H1 (cell line): Measurements from ENCODE around the gene PGAP3. TPM values are rescaled to one million over a fixed set of nuclear protein-coding genes. Genes with fewer than 3 reads are reported as not detected.

ENCODE experiments used
- CTCF ChIA-PET: fragments of 300-600 bp; sonication (Branson Sonifier 250); formaldehyde crosslinking; loops from one replicate; lab custom pipeline; 2021; ENCODE audit not compliant: partially characterized antibody; lab: Charles Lee
- POLR2A ChIA-PET: fragments of 300-600 bp; sonication (Branson Sonifier 250); formaldehyde crosslinking; loops from one replicate; lab custom pipeline; 2021; ENCODE audit warnings: inconsistent platforms; ENCODE audit not compliant: partially characterized antibody; lab: Charles Lee
- DNase-seq, 2 experiments: peaks; one replicate each; pipeline versions ENCODE4 v3.0.0 to v3.0.0-alpha.2; 2010 to 2022; ENCODE audit warnings: low spot score in 2 of 2, low read depth in 1 of 2, mixed read lengths in 1 of 2
- FAIRE-seq: peaks from 2 replicates; lab custom pipeline; 2011; peaks lifted over from hg19 to GRCh38; lab: Jason Lieb, UNC
- H2AFZ ChIP-seq: 2 replicates; pipeline ENCODE4 v1.8.1; 2012; ENCODE audit warnings: low read length, inconsistent platforms
- H2AK5ac ChIP-seq: 2 replicates; pipeline ENCODE4 v1.6.1; 2013; ENCODE audit warnings: low read depth, low read length
- H2BK120ac ChIP-seq: replicated peaks from 2 replicates; pipeline ENCODE3; 2013; ENCODE audit warnings: low read depth, low read length, inconsistent platforms
- H2BK12ac ChIP-seq: 2 replicates; pipeline ENCODE4 v1.6.1; 2013; ENCODE audit warnings: low read depth, low read length
- H2BK15ac ChIP-seq: 2 replicates; pipeline ENCODE4 v1.6.1; 2013; ENCODE audit warnings: low read length
- H2BK20ac ChIP-seq: 2 replicates; pipeline ENCODE4 v1.6.1; 2013; ENCODE audit warnings: low read length
- H2BK5ac ChIP-seq: 2 replicates; pipeline ENCODE4 v1.6.1; 2013; ENCODE audit warnings: low read depth, low read length
- H3K14ac ChIP-seq: 2 replicates; pipeline ENCODE4 v1.6.1; 2013; ENCODE audit warnings: inconsistent platforms; ENCODE audit not compliant: insufficient read length
- H3K18ac ChIP-seq: 2 replicates; pipeline ENCODE4 v1.6.1; 2013; ENCODE audit warnings: low read length; ENCODE audit errors: extremely low read depth
- H3K23ac ChIP-seq: 2 replicates; pipeline ENCODE4 v1.6.1; 2013; ENCODE audit warnings: inconsistent platforms; ENCODE audit not compliant: insufficient read length
- H3K23me2 ChIP-seq: 2 replicates; pipeline ENCODE4 v1.6.1; 2013; ENCODE audit warnings: low read depth, low read length
- H3K27ac ChIP-seq: 2 replicates; pipeline ENCODE4 v1.6.1; 2011; ENCODE audit warnings: low read depth, low read length, inconsistent platforms
- H3K27me3 ChIP-seq, 4 experiments: replicated peaks in 1 of 4; 1 replicate in 1 of 4; 2 replicates in 3 of 4; pipeline versions ENCODE4 v1.6.1 to v1.8.1; 2011 to 2013; ENCODE audit warnings: low read length in 3 of 4, mild to moderate bottlenecking in 3 of 4, inconsistent platforms in 2 of 4, mixed read lengths in 2 of 4, moderate library complexity in 1 of 4; ENCODE audit not compliant: control insufficient read depth in 3 of 4, insufficient read depth in 3 of 4; ENCODE audit errors: extremely low read depth in 1 of 4
- H3K36me3 ChIP-seq, 4 experiments: 2 replicates each; pipeline versions ENCODE4 v1.6.1 to v1.8.1; 2011 to 2013; ENCODE audit warnings: mild to moderate bottlenecking in 4 of 4, low read length in 3 of 4, moderate library complexity in 2 of 4, control low read depth in 1 of 4, inconsistent platforms in 1 of 4; ENCODE audit not compliant: insufficient read depth in 4 of 4, control insufficient read depth in 2 of 4
- H3K4ac ChIP-seq: replicated peaks from 2 replicates; pipeline ENCODE3; 2013; ENCODE audit warnings: low read length, low read depth, mixed read lengths, inconsistent platforms; ENCODE audit not compliant: insufficient read length
- H3K4me1 ChIP-seq, 4 experiments: replicated peaks in 1 of 4; 1 replicate in 1 of 4; 2 replicates in 3 of 4; pipeline versions ENCODE4 v1.6.1 to v1.8.1; 2011 to 2013; ENCODE audit warnings: low read length in 3 of 4, inconsistent platforms in 2 of 4, mixed read lengths in 1 of 4; ENCODE audit not compliant: insufficient read depth in 4 of 4, control insufficient read depth in 3 of 4
- H3K4me2 ChIP-seq, 2 experiments: 2 replicates each; pipeline versions ENCODE4 v1.6.1 to v1.8.1; 2011 to 2013; ENCODE audit warnings: low read depth in 2 of 2, low read length in 2 of 2, control low read depth in 1 of 2, inconsistent platforms in 1 of 2, mild to moderate bottlenecking in 1 of 2; ENCODE audit not compliant: insufficient read depth in 1 of 2
- H3K4me3 ChIP-seq, 4 experiments: fragments of 200-600, 300-600 bp in 1 of 4; sonication (generic), shearing (Covaris generic), sonication (Bioruptor Twin) in 1 of 4; 2 replicates each; pipeline versions ENCODE4 v1.5.1 to v1.8.1; 2011 to 2016; ENCODE audit warnings: low read length in 4 of 4, low read depth in 3 of 4, control low read depth in 2 of 4, inconsistent platforms in 2 of 4, mild to moderate bottlenecking in 2 of 4, mixed read lengths in 1 of 4, moderate library complexity in 1 of 4; ENCODE audit not compliant: insufficient read depth in 2 of 4; ENCODE audit errors: extremely low read depth in 1 of 4
- H3K56ac ChIP-seq: replicated peaks from 2 replicates; pipeline ENCODE3; 2013; ENCODE audit warnings: low read depth, mild to moderate bottlenecking, mixed read lengths, low read length, inconsistent platforms; ENCODE audit not compliant: insufficient read length
- H3K79me1 ChIP-seq: 2 replicates; pipeline ENCODE4 v1.6.1; 2013; ENCODE audit warnings: low read depth, low read length, control low read depth
- H3K79me2 ChIP-seq, 2 experiments: 2 replicates each; pipeline versions ENCODE4 v1.6.1 to v1.8.1; 2012 to 2013; ENCODE audit warnings: low read length in 2 of 2, mild to moderate bottlenecking in 2 of 2, inconsistent platforms in 1 of 2; ENCODE audit not compliant: insufficient read depth in 2 of 2, control insufficient read depth in 1 of 2
- H3K9ac ChIP-seq, 4 experiments: replicated peaks in 1 of 4; 1 replicate in 1 of 4; 2 replicates in 3 of 4; pipeline versions ENCODE4 v1.6.1 to v1.8.1; 2011 to 2013; ENCODE audit warnings: low read depth in 3 of 4, low read length in 3 of 4, control low read depth in 2 of 4, mild to moderate bottlenecking in 2 of 4, moderate library complexity in 2 of 4, inconsistent platforms in 1 of 4; ENCODE audit errors: extremely low read depth in 1 of 4
- H3K9me3 ChIP-seq, 2 experiments: 2 replicates each; pipeline versions ENCODE4 v1.6.1 to v1.8.1; 2012 to 2013; ENCODE audit warnings: mild to moderate bottlenecking in 2 of 2, moderate library complexity in 2 of 2, control low read depth in 1 of 2, inconsistent platforms in 1 of 2, low read depth in 1 of 2, low read length in 1 of 2, mixed read lengths in 1 of 2; ENCODE audit not compliant: insufficient read depth in 2 of 2
- H4K20me1 ChIP-seq, 2 experiments: replicated peaks in 1 of 2; 2 replicates each; pipeline versions ENCODE3 to v1.8.1; 2011 to 2013; ENCODE audit warnings: inconsistent platforms in 2 of 2, low read length in 2 of 2, mild to moderate bottlenecking in 1 of 2; ENCODE audit not compliant: insufficient read depth in 2 of 2, control insufficient read depth in 1 of 2
- H4K5ac ChIP-seq: 2 replicates; pipeline ENCODE4 v1.6.1; 2013; ENCODE audit warnings: low read length, low read depth, mixed read lengths, inconsistent platforms; ENCODE audit not compliant: insufficient read length
- H4K8ac ChIP-seq: 2 replicates; pipeline ENCODE4 v1.8.0; 2013; ENCODE audit warnings: mild to moderate bottlenecking, moderate library complexity, low read length, inconsistent platforms; ENCODE audit not compliant: insufficient read depth; ENCODE audit errors: extremely low read depth
- H4K91ac ChIP-seq: replicated peaks from 2 replicates; pipeline ENCODE3; 2013; ENCODE audit warnings: low read length, mixed read lengths, inconsistent platforms; ENCODE audit not compliant: insufficient read length
- GABPA ChIP-seq: IDR thresholded peaks from 2 replicates; pipeline ENCODE4 v1.6.1; 2011; ENCODE audit warnings: mild to moderate bottlenecking, low read length, moderate library complexity, borderline replicate concordance; ENCODE audit not compliant: insufficient read depth
- KDM1A ChIP-seq: fragments of 200-600, 300-600 bp; sonication (generic); IDR thresholded peaks from 2 replicates; pipeline ENCODE4 v1.7.1; 2016; ENCODE audit warnings: mild to moderate bottlenecking, low read length, borderline replicate concordance
- NRF1 ChIP-seq: IDR thresholded peaks from 2 replicates; pipeline ENCODE4 v1.6.1; 2011; ENCODE audit warnings: mild to moderate bottlenecking, low read depth, low read length, improper control_type of control experiment
- SIN3A ChIP-seq, 2 experiments: IDR thresholded peaks in 1 of 2; conservative IDR thresholded peaks in 1 of 2; 2 replicates each; pipeline ENCODE4 v1.6.1; 2011 to 2012; ENCODE audit warnings: low read length in 2 of 2, improper control_type of control experiment in 1 of 2, low read depth in 1 of 2, mild to moderate bottlenecking in 1 of 2
- WGBS, 2 experiments: shearing (Covaris generic) in 1 of 2; methylation state at CpG; one replicate each; pipeline versions ENCODE4 v1.1.6 to v1.1.7; 2013 to 2015; ENCODE audit warnings: low lambda C conversion rate in 2 of 2, mixed read lengths in 2 of 2, inconsistent platforms in 1 of 2, low coverage in 1 of 2, missing lambda C conversion rate in 1 of 2; ENCODE audit not compliant: insufficient replicate concordance in 2 of 2, insufficient coverage in 1 of 2, insufficient read length in 1 of 2; ENCODE audit errors: extremely low coverage in 1 of 2, missing lambda C conversion rate in 1 of 2; 5-methylcytosine and 5-hydroxymethylcytosine counted together
- polyA plus RNA-seq, 7 experiments: library from polyadenylated mRNA; depleted of rRNA in 3 of 7; stranded (reverse) in 5 of 7; unstranded in 2 of 7; fragments of >200 nt in 5 of 7; fragments of 200-250 nt in 2 of 7; gene quantifications; 1 replicate in 5 of 7; 2 replicates in 1 of 7; 4 replicates in 1 of 7; pipeline versions ENCODE4 v1.2.1 to v1.2.3, GENCODE V29; 2011 to 2013; ENCODE audit warnings: missing spikeins in 2 of 7, mixed read lengths in 2 of 7
- total RNA-seq: library from RNA; stranded (reverse); fragmentation: NEBNext Ultra II Directional; extraction: Animal tissue kit (Norgen Biotek cat#: 25700); gene quantifications from 2 replicates; pipeline ENCODE4 v1.2.1, GENCODE V29; 2021
- TF ChIP-seq, protein P1 (sequence below): IDR thresholded peaks from 2 replicates; pipeline ENCODE4 v1.6.1; 2012; ENCODE audit warnings: inconsistent platforms
- TF ChIP-seq, protein P2 (sequence below): IDR thresholded peaks from 2 replicates; pipeline ENCODE4 v1.6.1; 2012; ENCODE audit warnings: low read length, inconsistent platforms
- TF ChIP-seq, protein P3 (sequence below), 3 experiments: IDR thresholded peaks; 1 replicate in 2 of 3; 2 replicates in 1 of 3; pipeline versions ENCODE4 v1.5.1 to v1.6.1; 2011; ENCODE audit warnings: low read length in 3 of 3, mild to moderate bottlenecking in 3 of 3, inconsistent platforms in 2 of 3, low read depth in 1 of 3, moderate library complexity in 1 of 3; ENCODE audit not compliant: insufficient read depth in 1 of 3; ENCODE audit errors: control extremely low read depth in 1 of 3

The PGAP3 gene
- total and polyA plus RNA-seq, 2 of the 8 experiments (the other 6 are each of a cell fraction or from before 2014, with no cell fraction given) = 21.0 to 30.7 TPM

DNA sequence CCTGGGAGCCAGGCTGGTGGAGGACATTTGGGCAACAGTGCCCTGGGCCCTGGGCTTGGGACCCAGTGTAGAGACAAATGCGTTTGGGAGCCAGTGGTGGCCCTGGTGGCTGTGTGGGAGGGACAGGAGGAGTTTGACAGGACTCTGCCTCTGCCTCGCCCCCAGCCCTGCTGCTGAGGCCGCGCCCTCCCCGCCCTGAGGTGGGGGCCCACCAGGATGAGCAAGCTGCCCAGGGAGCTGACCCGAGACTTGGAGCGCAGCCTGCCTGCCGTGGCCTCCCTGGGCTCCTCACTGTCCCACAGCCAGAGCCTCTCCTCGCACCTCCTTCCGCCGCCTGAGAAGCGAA is 34.6 kb downstream of the PGAP3 start:
- no peak overlapping the region for H2BK12ac ChIP-seq
- H3K23ac ChIP-seq = no peak overlapping the region
- H3K27ac ChIP-seq = peak overlapping the region; percentile 53; the same call in 1 of the 2 replicates
- H3K27me3 ChIP-seq = no peaks in the 10 kb centered on the region
- no peaks in the 10 kb centered on the region for H3K9me3 ChIP-seq
- H3K36me3 ChIP-seq = no peaks in the 10 kb centered on the region
- no peak overlapping the region for H3K9ac ChIP-seq
- peak overlapping the region; percentile 64; the same call in 1 of the 2 replicates for H3K18ac ChIP-seq
- peaks cover 0 to 2% of the 10 kb centered on the region in 2 experiments; a peak in 1 of 4 replicates for H3K79me2 ChIP-seq
- H3K14ac ChIP-seq = no peak overlapping the region
- H3K56ac ChIP-seq = no peak overlapping the region
- H3K4me3 ChIP-seq = no peak overlapping the region
- peaks cover 2% of the 10 kb centered on the region; the same call in 1 of the 2 replicates for H3K79me1 ChIP-seq
- H2BK5ac ChIP-seq = peak overlapping the region; percentile 68; the same call in 1 of the 2 replicates
- no peak for FAIRE-seq
- CTCF ChIA-PET = interaction anchor here (0.5 to 49.2 kb wide), 17 partner anchors 12 to 190 kb away, joined by 3 to 1885 read pairs (median 4); partner anchors contain the start of genes ERBB2, GRB7, MIEN1 and PGAP3
- H3K4ac ChIP-seq = peak overlapping the region; percentile 33
- H3K23me2 ChIP-seq = no peaks in the 10 kb centered on the region; the same call in 1 of the 2 replicates
- peaks cover 5 to 27% (median 20%) of the 10 kb centered on the region in 4 experiments for H3K4me1 ChIP-seq
- H2BK20ac ChIP-seq = no peak overlapping the region
- TF ChIP-seq NRF1 = no peak
- TF ChIP-seq, protein P1, sequence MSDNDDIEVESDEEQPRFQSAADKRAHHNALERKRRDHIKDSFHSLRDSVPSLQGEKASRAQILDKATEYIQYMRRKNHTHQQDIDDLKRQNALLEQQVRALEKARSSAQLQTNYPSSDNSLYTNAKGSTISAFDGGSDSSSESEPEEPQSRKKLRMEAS = no peak
- TF ChIP-seq KDM1A = no peak
- 0 out of 4 replicates have a peak, but pooled peaks of 1 of the 2 experiments have one; percentile 7 for TF ChIP-seq SIN3A (conservative IDR thresholded peaks at IDR 0.05 in 1 of 2, IDR thresholded peaks at IDR 0.05 in 1 of 2; ENCODE audit: low read depth in 1 of 2, low read length in 2 of 2)
- TF ChIP-seq, protein P2, sequence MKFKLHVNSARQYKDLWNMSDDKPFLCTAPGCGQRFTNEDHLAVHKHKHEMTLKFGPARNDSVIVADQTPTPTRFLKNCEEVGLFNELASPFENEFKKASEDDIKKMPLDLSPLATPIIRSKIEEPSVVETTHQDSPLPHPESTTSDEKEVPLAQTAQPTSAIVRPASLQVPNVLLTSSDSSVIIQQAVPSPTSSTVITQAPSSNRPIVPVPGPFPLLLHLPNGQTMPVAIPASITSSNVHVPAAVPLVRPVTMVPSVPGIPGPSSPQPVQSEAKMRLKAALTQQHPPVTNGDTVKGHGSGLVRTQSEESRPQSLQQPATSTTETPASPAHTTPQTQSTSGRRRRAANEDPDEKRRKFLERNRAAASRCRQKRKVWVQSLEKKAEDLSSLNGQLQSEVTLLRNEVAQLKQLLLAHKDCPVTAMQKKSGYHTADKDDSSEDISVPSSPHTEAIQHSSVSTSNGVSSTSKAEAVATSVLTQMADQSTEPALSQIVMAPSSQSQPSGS = no peak
- TF ChIP-seq, protein P3, sequence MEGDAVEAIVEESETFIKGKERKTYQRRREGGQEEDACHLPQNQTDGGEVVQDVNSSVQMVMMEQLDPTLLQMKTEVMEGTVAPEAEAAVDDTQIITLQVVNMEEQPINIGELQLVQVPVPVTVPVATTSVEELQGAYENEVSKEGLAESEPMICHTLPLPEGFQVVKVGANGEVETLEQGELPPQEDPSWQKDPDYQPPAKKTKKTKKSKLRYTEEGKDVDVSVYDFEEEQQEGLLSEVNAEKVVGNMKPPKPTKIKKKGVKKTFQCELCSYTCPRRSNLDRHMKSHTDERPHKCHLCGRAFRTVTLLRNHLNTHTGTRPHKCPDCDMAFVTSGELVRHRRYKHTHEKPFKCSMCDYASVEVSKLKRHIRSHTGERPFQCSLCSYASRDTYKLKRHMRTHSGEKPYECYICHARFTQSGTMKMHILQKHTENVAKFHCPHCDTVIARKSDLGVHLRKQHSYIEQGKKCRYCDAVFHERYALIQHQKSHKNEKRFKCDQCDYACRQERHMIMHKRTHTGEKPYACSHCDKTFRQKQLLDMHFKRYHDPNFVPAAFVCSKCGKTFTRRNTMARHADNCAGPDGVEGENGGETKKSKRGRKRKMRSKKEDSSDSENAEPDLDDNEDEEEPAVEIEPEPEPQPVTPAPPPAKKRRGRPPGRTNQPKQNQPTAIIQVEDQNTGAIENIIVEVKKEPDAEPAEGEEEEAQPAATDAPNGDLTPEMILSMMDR (IDR thresholded peaks at IDR 0.05; ENCODE audit: control extremely low read depth in 1 of 3, insufficient read depth in 1 of 3, low read depth in 1 of 3, low read length in 3 of 3) = no peak
- TF ChIP-seq GABPA = no peak
- peak overlapping the region; percentile 8 to 14; a peak in 2 of 4 replicates for H3K4me2 ChIP-seq
- peak overlapping the region; percentile 13 for H4K91ac ChIP-seq
- H2BK120ac ChIP-seq = no peak overlapping the region
- H4K5ac ChIP-seq = peak overlapping the region; percentile 20
- H2AK5ac ChIP-seq = peak overlapping the region; percentile 26; the same call in 1 of the 2 replicates
- POLR2A ChIA-PET = interaction anchor here (0.7 to 5.2 kb wide), 11 partner anchors 8 to 48 kb away, joined by 3 to 22 read pairs (median 3); partner anchors contain the start of genes PNMT, STARD3 and TCAP
- no peak overlapping the region for H2AFZ ChIP-seq
- H4K8ac ChIP-seq = peak overlapping the region; percentile 46; the same call in 1 of the 2 replicates
- H2BK15ac ChIP-seq = peak overlapping the region; percentile 99; the same call in 1 of the 2 replicates
- peaks cover 1 to 2% of the 10 kb centered on the region in 2 experiments for H4K20me1 ChIP-seq
- DNase-seq = no peak
- WGBS, 2 experiments = 94% methylated on average over 12 of the region's 12 CpGs; no CpG with 5 or more reads in 1 of the 2 experiments
